IMR-90 (cell line): ENCODE measurements around the gene PPDPF.

Experiments used
- CHD1 ChIP-seq: IDR thresholded peaks from 2 replicates; pipeline ENCODE4 v1.6.1; 2012; ENCODE audit warnings: low read depth, low read length, improper control_type of control experiment
- POLR2A ChIP-seq: IDR thresholded peaks from 2 replicates; pipeline ENCODE4 v1.6.1; 2012; ENCODE audit warnings: mild to moderate bottlenecking, low read depth, low read length
- TF ChIP-seq, protein P1 (sequence below): conservative IDR thresholded peaks from 2 replicates; pipeline ENCODE4 v1.5.1; 2012; ENCODE audit warnings: mild to moderate bottlenecking, low read depth, low read length, improper control_type of control experiment

DNA sequence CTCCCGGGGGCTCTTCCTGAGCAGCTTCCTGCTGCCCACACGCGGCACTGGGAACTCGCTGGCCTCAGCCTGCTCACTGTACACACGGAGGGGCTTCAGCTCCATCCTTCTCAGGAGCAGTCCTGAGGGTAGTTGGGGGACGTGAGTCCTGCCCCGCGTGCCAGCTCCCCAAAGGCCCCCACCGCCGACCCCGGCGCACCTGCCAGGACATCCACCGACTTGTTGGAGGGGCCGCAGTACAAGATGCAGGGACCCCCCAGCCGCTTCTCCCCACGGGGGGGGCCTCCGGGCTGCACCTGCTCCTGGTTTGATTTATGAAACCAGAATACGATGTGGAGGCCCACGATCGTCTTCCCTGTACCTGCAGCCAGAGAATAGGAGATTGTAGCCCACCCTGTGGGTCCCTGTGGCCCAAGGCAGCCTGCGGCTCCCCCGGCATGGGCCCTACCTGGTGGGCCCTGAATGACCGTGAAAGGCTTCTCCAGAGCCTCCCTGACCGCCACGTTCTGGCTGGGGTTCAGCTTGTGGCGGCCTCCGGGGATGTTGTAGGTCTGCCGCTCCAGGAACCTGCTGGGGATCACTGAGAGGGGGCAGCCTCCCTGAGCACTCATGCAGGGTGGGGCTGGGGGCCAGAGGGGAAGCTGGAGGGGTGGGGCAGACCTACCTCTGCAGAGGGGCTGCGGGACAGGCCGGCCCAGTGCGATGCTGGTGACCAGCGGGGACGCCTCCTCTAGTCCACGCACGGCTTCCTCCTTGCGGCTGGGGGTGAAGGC is 41.2 kb downstream of the PPDPF start:
- TF ChIP-seq CHD1 = no peak
- TF ChIP-seq, protein P1, sequence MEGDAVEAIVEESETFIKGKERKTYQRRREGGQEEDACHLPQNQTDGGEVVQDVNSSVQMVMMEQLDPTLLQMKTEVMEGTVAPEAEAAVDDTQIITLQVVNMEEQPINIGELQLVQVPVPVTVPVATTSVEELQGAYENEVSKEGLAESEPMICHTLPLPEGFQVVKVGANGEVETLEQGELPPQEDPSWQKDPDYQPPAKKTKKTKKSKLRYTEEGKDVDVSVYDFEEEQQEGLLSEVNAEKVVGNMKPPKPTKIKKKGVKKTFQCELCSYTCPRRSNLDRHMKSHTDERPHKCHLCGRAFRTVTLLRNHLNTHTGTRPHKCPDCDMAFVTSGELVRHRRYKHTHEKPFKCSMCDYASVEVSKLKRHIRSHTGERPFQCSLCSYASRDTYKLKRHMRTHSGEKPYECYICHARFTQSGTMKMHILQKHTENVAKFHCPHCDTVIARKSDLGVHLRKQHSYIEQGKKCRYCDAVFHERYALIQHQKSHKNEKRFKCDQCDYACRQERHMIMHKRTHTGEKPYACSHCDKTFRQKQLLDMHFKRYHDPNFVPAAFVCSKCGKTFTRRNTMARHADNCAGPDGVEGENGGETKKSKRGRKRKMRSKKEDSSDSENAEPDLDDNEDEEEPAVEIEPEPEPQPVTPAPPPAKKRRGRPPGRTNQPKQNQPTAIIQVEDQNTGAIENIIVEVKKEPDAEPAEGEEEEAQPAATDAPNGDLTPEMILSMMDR = no peak
- TF ChIP-seq POLR2A = no peak
